Stomach (tissue), 9 donors: ENCODE measurements around the gene SLC32A1. TPM values are rescaled to one million over a fixed set of nuclear protein-coding genes. Genes with fewer than 3 reads are reported as not detected.
A peak's percentile ranks its signal among the peaks of the same experiment; 100 is the strongest.

Experiments used
- DNase-seq, 2 donors: peaks; one replicate each; pipeline versions ENCODE4 v3.0.0 to v3.0.0-alpha.2; 2013 to 2019
- H3K27ac ChIP-seq, 5 donors: fragments of 200-600 bp in 4 of 5; sonication (generic) in 4 of 5; one replicate each; pipeline ENCODE4 v1.5.1; 2013 to 2019; ENCODE audit warnings: mild to moderate bottlenecking in 1 of 5, moderate library complexity in 1 of 5
- H3K27me3 ChIP-seq, 3 donors: fragments of 200-600 bp; sonication (generic); one replicate each; pipeline ENCODE4 v1.5.1; 2017 to 2019; ENCODE audit warnings: mixed run types in 1 of 3
- H3K36me3 ChIP-seq, 4 donors: fragments of 200-600 bp; sonication (generic); 1 replicate in 3 of 4; 2 replicates in 1 of 4; pipeline ENCODE4 v1.5.1; 2016 to 2019
- H3K4me1 ChIP-seq, 4 donors: fragments of 200-600 bp; sonication (generic); one replicate each; pipeline ENCODE4 v1.5.1; 2016 to 2019
- H3K4me3 ChIP-seq, 4 donors: fragments of 200-600 bp; sonication (generic) in 3 of 4; one replicate each; pipeline ENCODE4 v1.5.1; 2016 to 2019; ENCODE audit warnings: mild to moderate bottlenecking in 1 of 4
- H3K9me3 ChIP-seq, 4 donors: fragments of 200-600 bp; sonication (generic); one replicate each; pipeline ENCODE4 v1.5.1; 2016 to 2019
- CTCF ChIP-seq, 7 experiments: fragments of 450-650 bp in 4 of 7; fragments of 200-600 bp in 3 of 7; sonication (generic) in 3 of 7; IDR thresholded peaks; one replicate each; pipeline ENCODE4 v1.5.1; 2016 to 2019; ENCODE audit warnings: antibody characterized with exemption in 7 of 7, control low read depth in 2 of 7, mild to moderate bottlenecking in 1 of 7
- EP300 ChIP-seq: sonication (generic); formaldehyde crosslinking; IDR thresholded peaks from one replicate; pipeline ENCODE4 v1.6.1; 2017; ENCODE audit warnings: antibody characterized with exemption
- POLR2A ChIP-seq, 4 donors: fragments of 450-650 bp; IDR thresholded peaks; one replicate each; pipeline ENCODE4 v1.6.1; 2016; ENCODE audit warnings: antibody characterized with exemption in 4 of 4, control low read depth in 2 of 4, mild to moderate bottlenecking in 1 of 4, moderate library complexity in 1 of 4
- POLR2AphosphoS5 ChIP-seq, 3 donors: sonication (generic); formaldehyde crosslinking; IDR thresholded peaks; one replicate each; pipeline ENCODE4 v1.6.1; 2016; ENCODE audit warnings: antibody characterized with exemption in 3 of 3
- WGBS, 5 donors: extraction: QIAGEN DNeasy Blood & Tissue Kit in 3 of 5; methylation state at CpG; one replicate each; pipeline versions ENCODE4 v1.1.5 to v1.1.7; 2013 to 2018; 5-methylcytosine and 5-hydroxymethylcytosine counted together
- intact Hi-C: fragments of 100-400 bp; cut with DNase I; formaldehyde crosslinking; loops from one replicate; pipeline ENCODE4 v1.15.1; 2023; ENCODE audit warnings: low total_unique reads
- polyA plus RNA-seq, 3 donors: library from polyadenylated mRNA; stranded (reverse); fragments of 200-250 nt; gene quantifications; one replicate each; pipeline ENCODE4 v1.2.3, GENCODE V29; 2013
- total RNA-seq, 5 donors: library from RNA; depleted of rRNA; stranded (reverse); fragments of >200 nt; gene quantifications; one replicate each; pipeline versions ENCODE4 v1.1.0 to v1.2.3, GENCODE V29; 2014 to 2016
- donor health status: healthy with polysubstance abuse.
- donor health status: Bipolar disorder and iron deficiency.
- donor health status: healthy.

The SLC32A1 gene
- total and polyA plus RNA-seq, 8 donors = not detected

DNA sequence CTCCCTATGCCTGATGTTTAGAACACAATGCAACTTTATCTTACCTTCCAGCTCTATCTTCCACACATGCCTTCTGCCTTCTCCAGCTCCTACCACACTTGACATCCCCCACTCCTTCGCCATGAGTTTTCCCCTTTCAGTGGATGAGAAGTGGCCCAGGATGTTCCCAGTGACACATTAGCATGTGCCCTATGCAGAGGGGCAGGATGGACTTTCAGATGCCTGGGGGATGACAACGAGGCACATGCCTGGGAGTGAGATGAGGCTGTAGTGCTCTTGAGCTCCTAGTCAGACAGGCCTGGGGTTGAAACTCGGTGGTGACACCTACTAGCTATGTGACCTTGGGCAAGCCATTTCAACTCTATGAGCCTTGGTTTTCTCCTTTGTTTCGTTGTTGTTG is 20.1 kb upstream of the SLC32A1 start:
- no peak overlapping the region for H3K27ac ChIP-seq
- TF ChIP-seq POLR2A (IDR thresholded peaks at IDR 0.05) = no peak
- H3K4me3 ChIP-seq = no peak overlapping the region
- WGBS, 5 donors = 43 to 58% (median 53%) methylated on average over 3 to 4 of the region's 4 CpGs
- peaks cover 4 to 86% (median 25%) of the 10 kb centered on the region in 3 donors for H3K27me3 ChIP-seq
- H3K4me1 ChIP-seq = no peaks in the 10 kb centered on the region
- intact Hi-C loops = no loop called here
- DNase-seq = no peak
- H3K9me3 ChIP-seq = no peaks in the 10 kb centered on the region
- no peaks in the 10 kb centered on the region for H3K36me3 ChIP-seq

- intact Hi-C loops = no loop called here
Observed at GRCh38 chr20:38706509-38706908, 17.8 kb upstream of the SLC32A1 start.

GRCh38 chr20:38714308-38714707 is 10.0 kb upstream of the SLC32A1 start:
- DNase-seq = no peak
- Histone ChIP-seq H3K36me3 (no peaks in the 10 kb centered on the region), H3K27ac (no peak overlapping the region), H3K4me1 (no peaks in the 10 kb centered on the region), H3K4me3 (no peak overlapping the region), H3K9me3 (no peaks in the 10 kb centered on the region), H3K27me3 (peaks cover 4 to 91% (median 30%) of the 10 kb centered on the region in 3 donors)
- intact Hi-C loops = no loop called here
- TF ChIP-seq POLR2AphosphoS5 (IDR thresholded peaks at IDR 0.05) = no peak
- TF ChIP-seq CTCF (IDR thresholded peaks at IDR 0.05) = no peak
- TF ChIP-seq EP300 = no peak
- no peak for TF ChIP-seq POLR2A (IDR thresholded peaks at IDR 0.05)
- WGBS, 5 donors = 23 to 30% (median 25%) methylated on average over 6 of the region's 6 CpGs

More at GRCh38 chr20:38706509-38706908, 17.8 kb upstream of the SLC32A1 start:
- Histone ChIP-seq H3K27ac (no peak overlapping the region), H3K9me3 (no peaks in the 10 kb centered on the region), H3K4me1 (no peaks in the 10 kb centered on the region), H3K27me3 (peaks cover 4 to 77% (median 12%) of the 10 kb centered on the region in 3 donors), H3K4me3 (no peak overlapping the region), H3K36me3 (no peaks in the 10 kb centered on the region)
- no peak for TF ChIP-seq CTCF (IDR thresholded peaks at IDR 0.05)
- TF ChIP-seq POLR2AphosphoS5 (IDR thresholded peaks at IDR 0.05) = no peak
- TF ChIP-seq POLR2A (IDR thresholded peaks at IDR 0.05) = no peak
- TF ChIP-seq EP300 = no peak
- 14 to 27% (median 21%) methylated on average over 3 to 7 of the region's 7 CpGs for WGBS, 5 donors
- peak in 1 of 2 donors; percentile 27 for DNase-seq

DNA sequence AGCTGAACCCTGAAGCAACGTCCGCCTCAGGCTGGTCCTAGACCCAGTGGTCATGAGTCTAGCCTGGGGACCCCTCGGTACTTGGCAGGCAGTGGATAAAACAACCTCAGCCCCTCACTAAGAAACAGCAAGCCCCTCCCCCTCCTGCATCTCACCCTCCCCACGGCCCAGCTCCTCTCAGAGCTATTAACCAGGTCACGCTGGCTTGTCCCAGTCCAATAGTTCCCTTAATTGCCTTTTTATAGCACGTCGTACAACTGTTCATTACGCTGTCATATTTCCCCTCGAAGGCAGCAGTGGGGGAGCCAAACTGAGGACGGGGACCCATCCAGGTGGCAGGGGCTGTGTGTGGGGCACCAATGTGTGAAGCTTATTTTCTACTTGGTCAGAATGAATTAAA is 8.6 kb upstream of the SLC32A1 start:
- Histone ChIP-seq H3K4me3 (no peak overlapping the region), H3K36me3 (no peaks in the 10 kb centered on the region), H3K27me3 (peaks cover 4 to 100% (median 41%) of the 10 kb centered on the region in 3 donors), H3K4me1 (no peaks in the 10 kb centered on the region), H3K27ac (no peak overlapping the region), H3K9me3 (no peaks in the 10 kb centered on the region)
- DNase-seq = no peak
- no peak for TF ChIP-seq CTCF (IDR thresholded peaks at IDR 0.05)
- TF ChIP-seq POLR2A (IDR thresholded peaks at IDR 0.05) = no peak
- intact Hi-C loops = no loop called here
- WGBS, 5 donors = 49 to 56% (median 52%) methylated on average over 10 of the region's 10 CpGs

DNA sequence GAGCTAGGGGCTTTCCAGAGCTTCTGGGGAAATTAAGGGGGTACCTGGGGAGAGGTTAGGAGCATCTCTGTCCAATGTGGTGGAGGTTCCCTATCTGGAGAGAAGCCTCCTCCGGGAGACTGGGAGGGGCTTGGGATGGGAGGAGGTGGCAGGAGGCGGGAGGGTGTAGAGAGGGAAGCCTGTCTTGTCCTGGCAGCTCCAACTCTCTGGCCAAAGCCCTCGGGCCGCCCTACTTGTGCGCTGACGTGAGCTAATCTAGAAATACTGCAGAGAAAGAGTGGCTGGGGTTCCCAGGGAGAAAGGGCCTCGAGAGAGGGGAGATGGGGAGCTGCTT is 1.6 kb upstream of the SLC32A1 start:
- intact Hi-C loops = no loop called here
- TF ChIP-seq POLR2AphosphoS5 (IDR thresholded peaks at IDR 0.05) = no peak
- no peak for TF ChIP-seq EP300
- Histone ChIP-seq H3K27ac (no peak overlapping the region), H3K4me3 (no peak overlapping the region), H3K36me3 (no peaks in the 10 kb centered on the region), H3K27me3 (peaks cover 45 to 100% (median 91%) of the 10 kb centered on the region in 3 donors), H3K9me3 (peaks cover 0 to 5% (median 0%) of the 10 kb centered on the region in 4 donors), H3K4me1 (peaks cover 5 to 46% (median 24%) of the 10 kb centered on the region in 4 donors)
- WGBS, 5 donors = 0 to 5% (median 4%) methylated on average over 7 of the region's 7 CpGs
- DNase-seq = no peak
